ENCODE data around the gene ADAMTSL3.

- TF ChIP-seq, protein P1, sequence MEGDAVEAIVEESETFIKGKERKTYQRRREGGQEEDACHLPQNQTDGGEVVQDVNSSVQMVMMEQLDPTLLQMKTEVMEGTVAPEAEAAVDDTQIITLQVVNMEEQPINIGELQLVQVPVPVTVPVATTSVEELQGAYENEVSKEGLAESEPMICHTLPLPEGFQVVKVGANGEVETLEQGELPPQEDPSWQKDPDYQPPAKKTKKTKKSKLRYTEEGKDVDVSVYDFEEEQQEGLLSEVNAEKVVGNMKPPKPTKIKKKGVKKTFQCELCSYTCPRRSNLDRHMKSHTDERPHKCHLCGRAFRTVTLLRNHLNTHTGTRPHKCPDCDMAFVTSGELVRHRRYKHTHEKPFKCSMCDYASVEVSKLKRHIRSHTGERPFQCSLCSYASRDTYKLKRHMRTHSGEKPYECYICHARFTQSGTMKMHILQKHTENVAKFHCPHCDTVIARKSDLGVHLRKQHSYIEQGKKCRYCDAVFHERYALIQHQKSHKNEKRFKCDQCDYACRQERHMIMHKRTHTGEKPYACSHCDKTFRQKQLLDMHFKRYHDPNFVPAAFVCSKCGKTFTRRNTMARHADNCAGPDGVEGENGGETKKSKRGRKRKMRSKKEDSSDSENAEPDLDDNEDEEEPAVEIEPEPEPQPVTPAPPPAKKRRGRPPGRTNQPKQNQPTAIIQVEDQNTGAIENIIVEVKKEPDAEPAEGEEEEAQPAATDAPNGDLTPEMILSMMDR (IDR thresholded peaks at IDR 0.05; ENCODE audit: insufficient read depth, low read depth, low read length), result no peak
- no peak for TF ChIP-seq EZH2 (IDR thresholded peaks at IDR 0.05; ENCODE audit: insufficient read depth, low read length)
These were observed 93.8 kb downstream of the ADAMTSL3 start for GRCh38 chr15:83747718-83748110.

Data from astrocyte (in vitro differentiated cells and primary cell).